Sigmoid colon (tissue), 7 donors: ENCODE results near the gene DSCAML1. TPM values are rescaled to one million over a fixed set of nuclear protein-coding genes. Genes with fewer than 3 reads are reported as not detected.

Experiments
- DNase-seq: peaks from one replicate; pipeline ENCODE4 v3.0.0-alpha.2; 2019
- H3K27ac ChIP-seq, 4 donors: fragments of 200-600 bp; sonication (generic); one replicate each; pipeline ENCODE4 v1.5.1; 2016 to 2019; ENCODE audit warnings: mild to moderate bottlenecking in 1 of 4
- H3K27me3 ChIP-seq, 3 donors: fragments of 200-600 bp; sonication (generic); one replicate each; pipeline ENCODE4 v1.5.1; 2019; ENCODE audit warnings: mild to moderate bottlenecking in 1 of 3
- H3K36me3 ChIP-seq, 4 donors: fragments of 200-600 bp; sonication (generic); one replicate each; pipeline ENCODE4 v1.5.1; 2016 to 2019
- H3K4me1 ChIP-seq, 4 donors: fragments of 200-600 bp; sonication (generic); one replicate each; pipeline ENCODE4 v1.5.1; 2017 to 2019
- H3K4me3 ChIP-seq, 4 donors: fragments of 200-600 bp; sonication (generic); one replicate each; pipeline ENCODE4 v1.5.1; 2017 to 2019; ENCODE audit warnings: mild to moderate bottlenecking in 2 of 4, moderate library complexity in 1 of 4
- H3K9me3 ChIP-seq, 4 donors: fragments of 200-600 bp in 3 of 4; sonication (generic) in 3 of 4; one replicate each; pipeline versions ENCODE4 v1.5.1 to v1.6.1; 2013 to 2019
- CTCF ChIP-seq, 4 experiments: fragments of 450-650 bp in 3 of 4; fragments of 200-600 bp in 1 of 4; IDR thresholded peaks; one replicate each; pipeline ENCODE4 v1.5.1; 2016 to 2019; ENCODE audit warnings: antibody characterized with exemption in 4 of 4, mild to moderate bottlenecking in 3 of 4, moderate library complexity in 2 of 4
- EP300 ChIP-seq, 4 donors: sonication (generic); formaldehyde crosslinking; IDR thresholded peaks; one replicate each; pipeline ENCODE4 v1.6.1; 2017; ENCODE audit warnings: antibody characterized with exemption in 4 of 4
- POLR2A ChIP-seq, 2 donors: fragments of 450-650 bp; IDR thresholded peaks; one replicate each; pipeline ENCODE4 v1.6.1; 2016; ENCODE audit warnings: antibody characterized with exemption in 2 of 2, mild to moderate bottlenecking in 2 of 2, moderate library complexity in 2 of 2
- POLR2AphosphoS5 ChIP-seq, 4 donors: sonication (generic); formaldehyde crosslinking; IDR thresholded peaks; one replicate each; pipeline ENCODE4 v1.6.1; 2017; ENCODE audit warnings: antibody characterized with exemption in 4 of 4
- WGBS, 2 donors: extraction: QIAGEN DNeasy Blood & Tissue Kit; methylation state at CpG; one replicate each; pipeline ENCODE4 v1.1.7; 2013; 5-methylcytosine and 5-hydroxymethylcytosine counted together
- intact Hi-C: fragments of 100-400 bp; cut with DNase I; formaldehyde crosslinking; loops from one replicate; pipeline ENCODE4 v1.15.1; 2023
- polyA plus RNA-seq, 3 donors: library from polyadenylated mRNA; stranded (reverse); fragments of 200-250 nt; gene quantifications; one replicate each; pipeline ENCODE4 v1.2.3, GENCODE V29; 2013
- total RNA-seq, 4 donors: library from RNA; depleted of rRNA; stranded (reverse); fragments of >200 nt; gene quantifications; one replicate each; pipeline ENCODE4 v1.1.0, GENCODE V29; 2016
- donor health status: healthy with polysubstance abuse.
- donor health status: Bipolar disorder and iron deficiency.
- donor health status: healthy.

DSCAML1 gene
- total and polyA plus RNA-seq, 7 donors, result under 0.01 to 7.5 (median 1.2) TPM

- Histone ChIP-seq H3K36me3 (peaks cover 25 to 62% (median 37%) of the 10 kb centered on the region in 4 donors), H3K9me3 (no peaks in the 10 kb centered on the region), H3K27ac (peak overlapping the region in 1 of 4 donors; percentile 32), H3K4me3 (no peak overlapping the region), H3K27me3 (no peaks in the 10 kb centered on the region), H3K4me1 (peaks cover 0 to 28% (median 18%) of the 10 kb centered on the region in 4 donors)
- WGBS, 2 donors, result 90 to 91% methylated on average over 7 of the region's 7 CpGs
- TF ChIP-seq POLR2A (IDR thresholded peaks at IDR 0.05), result no peak
- TF ChIP-seq EP300 (IDR thresholded peaks at IDR 0.05), result no peak
- intact Hi-C loops, result no loop called here
- DNase-seq, result peak; percentile 43
These were observed 44.6 kb upstream of the DSCAML1 start for GRCh38 chr11:117841551-117842031.

- no peak for TF ChIP-seq CTCF (IDR thresholded peaks at IDR 0.05)
- no peak for TF ChIP-seq POLR2AphosphoS5 (IDR thresholded peaks at IDR 0.05)
- TF ChIP-seq EP300 (IDR thresholded peaks at IDR 0.05), result no peak
- TF ChIP-seq POLR2A (IDR thresholded peaks at IDR 0.05), result no peak
- intact Hi-C loops, result no loop called here
These were observed 44.0 kb upstream of the DSCAML1 start for GRCh38 chr11:117840881-117841550.

GRCh38 chr11:117839936-117840813, 43.2 kb upstream of the DSCAML1 start:
- H3K36me3 ChIP-seq, result peaks cover 25 to 68% (median 38%) of the 10 kb centered on the region in 4 donors
- intact Hi-C loops, result no loop called here
- no peak for TF ChIP-seq CTCF (IDR thresholded peaks at IDR 0.05)
- TF ChIP-seq POLR2A (IDR thresholded peaks at IDR 0.05), result no peak
- no peak for TF ChIP-seq EP300 (IDR thresholded peaks at IDR 0.05)

More at GRCh38 chr11:117840881-117841550, 44.0 kb upstream of the DSCAML1 start:
- DNase-seq, result peak; percentile 30
- H3K4me1 ChIP-seq, result peaks cover 0 to 28% (median 18%) of the 10 kb centered on the region in 4 donors
- H3K9me3 ChIP-seq, result no peaks in the 10 kb centered on the region
- peaks cover 25 to 63% (median 38%) of the 10 kb centered on the region in 4 donors for H3K36me3 ChIP-seq
- no peak overlapping the region for H3K4me3 ChIP-seq
- no peaks in the 10 kb centered on the region for H3K27me3 ChIP-seq
- 75 to 87% methylated on average over 11 of the region's 11 CpGs for WGBS, 2 donors
- peak overlapping the region in 1 of 4 donors; percentile 32 for H3K27ac ChIP-seq

GRCh38 chr11:117839380-117839881, 42.4 kb upstream of the DSCAML1 start:
- Histone ChIP-seq H3K9me3 (no peaks in the 10 kb centered on the region), H3K36me3 (peaks cover 25 to 75% (median 38%) of the 10 kb centered on the region in 4 donors), H3K4me1 (peaks cover 0 to 22% (median 16%) of the 10 kb centered on the region in 4 donors), H3K4me3 (no peak overlapping the region), H3K27me3 (no peaks in the 10 kb centered on the region), H3K27ac (no peak overlapping the region)
- peak; percentile 25 for DNase-seq
- intact Hi-C loops, result no loop called here
- WGBS, 2 donors, result 62 to 79% methylated on average over 7 of the region's 7 CpGs
- TF ChIP-seq CTCF (IDR thresholded peaks at IDR 0.05) (no peak), POLR2AphosphoS5 (IDR thresholded peaks at IDR 0.05) (no peak), EP300 (IDR thresholded peaks at IDR 0.05) (no peak), POLR2A (IDR thresholded peaks at IDR 0.05) (no peak)

More at GRCh38 chr11:117839936-117840813, 43.2 kb upstream of the DSCAML1 start:
- Histone ChIP-seq H3K4me1 (peaks cover 0 to 28% (median 18%) of the 10 kb centered on the region in 4 donors), H3K9me3 (no peaks in the 10 kb centered on the region), H3K27ac (no peak overlapping the region), H3K4me3 (no peak overlapping the region), H3K27me3 (no peaks in the 10 kb centered on the region)
- DNase-seq, result peak; percentile 56
- whole genome bisulfite sequencing, 2 donors, result 90 to 91% methylated on average over 10 of the region's 10 CpGs
